Ascending aorta (tissue), 2 donors: Measurements from ENCODE around the gene DDX1. TPM values are rescaled to one million over a fixed set of nuclear protein-coding genes. Genes with fewer than 3 reads are reported as not detected.

ENCODE experiments used
- DNase-seq, 2 donors: peaks; one replicate each; pipeline ENCODE4 v3.0.0-alpha.2; 2019; ENCODE audit warnings: low spot score in 2 of 2
- H3K27ac ChIP-seq, 2 donors: fragments of 200-600 bp; sonication (generic); one replicate each; pipeline ENCODE4 v1.5.1; 2016 to 2017; ENCODE audit warnings: mild to moderate bottlenecking in 1 of 2
- H3K27me3 ChIP-seq: fragments of 200-600 bp; sonication (generic); one replicate; pipeline ENCODE4 v1.5.1; 2017
- H3K36me3 ChIP-seq, 2 donors: fragments of 200-600 bp; sonication (generic); one replicate each; pipeline ENCODE4 v1.5.1; 2016
- H3K4me1 ChIP-seq, 2 donors: fragments of 200-600 bp; sonication (generic); one replicate each; pipeline ENCODE4 v1.5.1; 2016 to 2017; ENCODE audit warnings: mild to moderate bottlenecking in 1 of 2
- H3K4me3 ChIP-seq, 2 donors: fragments of 200-600 bp; sonication (generic); one replicate each; pipeline ENCODE4 v1.5.1; 2016 to 2017; ENCODE audit warnings: mild to moderate bottlenecking in 1 of 2
- H3K9me3 ChIP-seq, 2 donors: fragments of 200-600 bp; sonication (generic); one replicate each; pipeline ENCODE4 v1.5.1; 2016
- intact Hi-C: fragments of 100-400 bp; cut with DNase I; formaldehyde crosslinking; loops from one replicate; pipeline ENCODE4 v1.15.1; 2023
- total RNA-seq: library from RNA; depleted of rRNA; stranded (reverse); fragments of >200 nt; gene quantifications from one replicate; pipeline ENCODE4 v1.1.0, GENCODE V29; 2016
- TF ChIP-seq, protein P1 (sequence below), 3 experiments: fragments of 200-600 bp in 2 of 3; fragments of 450-650 bp in 1 of 3; sonication (generic) in 2 of 3; IDR thresholded peaks; one replicate each; pipeline ENCODE4 v1.5.1; 2016 to 2019; ENCODE audit warnings: antibody characterized with exemption in 3 of 3, mild to moderate bottlenecking in 1 of 3, moderate library complexity in 1 of 3

The DDX1 gene
- total RNA-seq, 1 donor from 2014 or later = 21.5 TPM

GRCh38 chr2:15645720-15646385, 54.2 kb downstream of the DDX1 start:
- Histone ChIP-seq H3K27me3 (no peaks in the 10 kb centered on the region), H3K4me3 (no peak overlapping the region), H3K4me1 (no peaks in the 10 kb centered on the region), H3K9me3 (no peaks in the 10 kb centered on the region), H3K36me3 (peaks cover 0 to 3% of the 10 kb centered on the region in 2 donors), H3K27ac (no peak overlapping the region)
- intact Hi-C loops = no loop called here
- TF ChIP-seq, protein P1, sequence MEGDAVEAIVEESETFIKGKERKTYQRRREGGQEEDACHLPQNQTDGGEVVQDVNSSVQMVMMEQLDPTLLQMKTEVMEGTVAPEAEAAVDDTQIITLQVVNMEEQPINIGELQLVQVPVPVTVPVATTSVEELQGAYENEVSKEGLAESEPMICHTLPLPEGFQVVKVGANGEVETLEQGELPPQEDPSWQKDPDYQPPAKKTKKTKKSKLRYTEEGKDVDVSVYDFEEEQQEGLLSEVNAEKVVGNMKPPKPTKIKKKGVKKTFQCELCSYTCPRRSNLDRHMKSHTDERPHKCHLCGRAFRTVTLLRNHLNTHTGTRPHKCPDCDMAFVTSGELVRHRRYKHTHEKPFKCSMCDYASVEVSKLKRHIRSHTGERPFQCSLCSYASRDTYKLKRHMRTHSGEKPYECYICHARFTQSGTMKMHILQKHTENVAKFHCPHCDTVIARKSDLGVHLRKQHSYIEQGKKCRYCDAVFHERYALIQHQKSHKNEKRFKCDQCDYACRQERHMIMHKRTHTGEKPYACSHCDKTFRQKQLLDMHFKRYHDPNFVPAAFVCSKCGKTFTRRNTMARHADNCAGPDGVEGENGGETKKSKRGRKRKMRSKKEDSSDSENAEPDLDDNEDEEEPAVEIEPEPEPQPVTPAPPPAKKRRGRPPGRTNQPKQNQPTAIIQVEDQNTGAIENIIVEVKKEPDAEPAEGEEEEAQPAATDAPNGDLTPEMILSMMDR (IDR thresholded peaks at IDR 0.05) = no peak
- DNase-seq = no peak

GRCh38 chr2:15646661-15647060, 55.0 kb downstream of the DDX1 start:
- TF ChIP-seq, protein P1 (IDR thresholded peaks at IDR 0.05) = no peak
- H3K27me3 ChIP-seq = no peaks in the 10 kb centered on the region
- H3K4me3 ChIP-seq = no peak overlapping the region
- H3K9me3 ChIP-seq = no peaks in the 10 kb centered on the region
- intact Hi-C loops = no loop called here
- no peaks in the 10 kb centered on the region for H3K4me1 ChIP-seq
- H3K27ac ChIP-seq = no peak overlapping the region
- DNase-seq = no peak
- no peaks in the 10 kb centered on the region for H3K36me3 ChIP-seq

GRCh38 chr2:15647622-15648590, 56.2 kb downstream of the DDX1 start:
- Histone ChIP-seq H3K9me3 (no peaks in the 10 kb centered on the region), H3K27ac (no peak overlapping the region), H3K36me3 (no peaks in the 10 kb centered on the region), H3K4me1 (no peaks in the 10 kb centered on the region), H3K4me3 (no peak overlapping the region), H3K27me3 (no peaks in the 10 kb centered on the region)
- TF ChIP-seq, protein P1 (IDR thresholded peaks at IDR 0.05) = no peak
- no peak for DNase-seq
- intact Hi-C loops = no loop called here

GRCh38 chr2:15648593-15649525, 57.2 kb downstream of the DDX1 start:
- Histone ChIP-seq H3K27ac (no peak overlapping the region), H3K27me3 (no peaks in the 10 kb centered on the region), H3K4me1 (no peaks in the 10 kb centered on the region), H3K4me3 (no peak overlapping the region), H3K9me3 (no peaks in the 10 kb centered on the region), H3K36me3 (no peaks in the 10 kb centered on the region)
- no peak for DNase-seq
- TF ChIP-seq, protein P1 (IDR thresholded peaks at IDR 0.05) = no peak
- intact Hi-C loops = no loop called here

DNA sequence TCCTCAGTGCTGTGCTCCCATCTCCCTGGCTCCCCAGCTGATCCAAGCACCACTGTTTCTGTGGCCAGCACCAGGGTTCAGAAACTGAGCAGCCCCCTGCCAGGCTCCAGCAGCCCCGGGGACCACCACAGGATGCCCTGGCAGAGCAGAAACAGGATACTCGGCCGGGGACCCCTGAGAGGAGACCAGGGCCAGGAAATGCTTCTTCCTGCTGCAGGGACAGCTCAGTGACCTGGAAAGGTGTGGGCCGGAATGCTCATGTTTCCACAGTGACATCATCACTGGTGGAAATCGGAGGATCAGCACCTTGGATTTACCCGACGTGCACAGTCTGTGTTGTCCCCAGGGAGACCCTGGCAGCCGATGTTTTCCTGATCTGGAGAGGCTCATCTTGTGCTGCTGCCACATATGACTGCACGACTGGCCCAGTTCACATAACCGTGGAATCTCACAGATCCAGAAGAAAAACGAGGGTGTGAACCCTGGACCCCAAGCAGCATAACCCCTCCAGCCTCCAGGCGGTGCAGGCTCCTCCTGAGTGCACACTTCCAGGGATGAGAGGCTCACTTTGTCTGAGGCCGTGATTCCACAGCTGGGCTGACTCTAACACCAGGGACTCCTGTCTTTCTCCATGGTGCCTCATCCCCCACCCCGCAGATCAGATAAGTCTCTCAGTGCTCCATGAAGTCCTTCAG, 58.0 kb downstream of the DDX1 start:
- TF ChIP-seq, protein P1 (IDR thresholded peaks at IDR 0.05) = no peak

More for the DNA sequence above, 58.0 kb downstream of the DDX1 start:
- H3K4me3 ChIP-seq = no peak overlapping the region
- H3K36me3 ChIP-seq = no peaks in the 10 kb centered on the region
- no peak overlapping the region for H3K27ac ChIP-seq
- H3K9me3 ChIP-seq = no peaks in the 10 kb centered on the region
- no peak for DNase-seq
- H3K4me1 ChIP-seq = no peaks in the 10 kb centered on the region
- intact Hi-C loops = no loop called here
- no peaks in the 10 kb centered on the region for H3K27me3 ChIP-seq
